Prostate gland (tissue), 2 donors: ENCODE results near the gene TMCO4.

Experiments
- POLR2A ChIP-seq: fragments of 450-650 bp; IDR thresholded peaks from one replicate; pipeline ENCODE4 v1.6.1; 2016; ENCODE audit warnings: antibody characterized with exemption, mild to moderate bottlenecking
- POLR2AphosphoS5 ChIP-seq: sonication (generic); formaldehyde crosslinking; IDR thresholded peaks from one replicate; pipeline ENCODE4 v1.6.1; 2017; ENCODE audit warnings: antibody characterized with exemption
- TF ChIP-seq, protein P1 (sequence below), 4 experiments: fragments of 200-600 bp in 2 of 4; fragments of 450-650 bp in 2 of 4; sonication (generic) in 2 of 4; IDR thresholded peaks; 1 replicate in 3 of 4; 2 replicates in 1 of 4; pipeline ENCODE4 v1.5.1; 2016 to 2019; ENCODE audit warnings: antibody characterized with exemption in 4 of 4, mild to moderate bottlenecking in 2 of 4, moderate library complexity in 2 of 4

DNA sequence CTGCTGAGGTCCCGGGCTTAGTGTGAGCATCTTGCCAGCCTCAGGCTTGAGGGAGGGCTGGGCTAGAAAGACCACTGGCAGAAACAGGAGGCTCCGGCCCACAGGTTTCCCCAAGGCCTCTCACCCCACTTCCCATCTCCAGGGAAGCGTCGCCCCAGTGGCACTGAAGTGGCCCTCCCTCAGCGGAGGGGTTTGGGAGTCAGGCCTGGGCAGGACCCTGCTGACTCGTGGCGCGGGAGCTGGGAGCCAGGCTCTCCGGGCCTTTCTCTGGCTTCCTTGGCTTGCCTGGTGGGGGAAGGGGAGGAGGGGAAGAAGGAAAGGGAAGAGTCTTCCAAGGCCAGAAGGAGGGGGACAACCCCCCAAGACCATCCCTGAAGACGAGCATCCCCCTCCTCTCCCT is 142.2 kb downstream of the TMCO4 start:
- TF ChIP-seq, protein P1, sequence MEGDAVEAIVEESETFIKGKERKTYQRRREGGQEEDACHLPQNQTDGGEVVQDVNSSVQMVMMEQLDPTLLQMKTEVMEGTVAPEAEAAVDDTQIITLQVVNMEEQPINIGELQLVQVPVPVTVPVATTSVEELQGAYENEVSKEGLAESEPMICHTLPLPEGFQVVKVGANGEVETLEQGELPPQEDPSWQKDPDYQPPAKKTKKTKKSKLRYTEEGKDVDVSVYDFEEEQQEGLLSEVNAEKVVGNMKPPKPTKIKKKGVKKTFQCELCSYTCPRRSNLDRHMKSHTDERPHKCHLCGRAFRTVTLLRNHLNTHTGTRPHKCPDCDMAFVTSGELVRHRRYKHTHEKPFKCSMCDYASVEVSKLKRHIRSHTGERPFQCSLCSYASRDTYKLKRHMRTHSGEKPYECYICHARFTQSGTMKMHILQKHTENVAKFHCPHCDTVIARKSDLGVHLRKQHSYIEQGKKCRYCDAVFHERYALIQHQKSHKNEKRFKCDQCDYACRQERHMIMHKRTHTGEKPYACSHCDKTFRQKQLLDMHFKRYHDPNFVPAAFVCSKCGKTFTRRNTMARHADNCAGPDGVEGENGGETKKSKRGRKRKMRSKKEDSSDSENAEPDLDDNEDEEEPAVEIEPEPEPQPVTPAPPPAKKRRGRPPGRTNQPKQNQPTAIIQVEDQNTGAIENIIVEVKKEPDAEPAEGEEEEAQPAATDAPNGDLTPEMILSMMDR (IDR thresholded peaks at IDR 0.05): no peak
- TF ChIP-seq POLR2AphosphoS5 (no peak), POLR2A (no peak)
